OCI-M2 (cell line): ENCODE data around the gene KCNMA1.
"Not testable (repeated sequence)": the region's sequence is repeated elsewhere in the genome, so short reads cannot be mapped to it uniquely, and the experiment has no call there.

Experiments used
- DNase-seq: peaks from one replicate; lab custom pipeline; 2025; ENCODE audit not compliant: unreplicated experiment; lab: John Stamatoyannopoulos, UW

KCNMA1 gene

GRCh38 chr10:77586719-77587415 lies 50.7 kb downstream of the KCNMA1 start:
- DNase-seq, result no peak

- DNase-seq, result no peak
Measured at GRCh38 chr10:77584938-77585337, 52.7 kb downstream of the KCNMA1 start.

- no peak for DNase-seq
Measured at GRCh38 chr10:77583527-77583926, 54.1 kb downstream of the KCNMA1 start.

- DNase-seq, result no peak
Measured at GRCh38 chr10:77582710-77583115, 54.9 kb downstream of the KCNMA1 start.

GRCh38 chr10:77581738-77582137 lies 55.9 kb downstream of the KCNMA1 start:
- no peak for DNase-seq

- DNase-seq, result no peak
Measured at GRCh38 chr10:77580482-77580881, 57.1 kb downstream of the KCNMA1 start.

- no peak for DNase-seq
Measured at GRCh38 chr10:77578583-77579227, 58.9 kb downstream of the KCNMA1 start.

GRCh38 chr10:77577666-77578229 lies 59.9 kb downstream of the KCNMA1 start:
- DNase-seq, result no peak

- DNase-seq, result no peak
Measured at GRCh38 chr10:77576444-77577032, 61.1 kb downstream of the KCNMA1 start.

- DNase-seq, result no peak
Measured at GRCh38 chr10:77576007-77576367, 61.6 kb downstream of the KCNMA1 start.

GRCh38 chr10:77575271-77576006 lies 62.2 kb downstream of the KCNMA1 start:
- no peak for DNase-seq

- no peak for DNase-seq
Measured at GRCh38 chr10:77574438-77574837, 63.2 kb downstream of the KCNMA1 start.

GRCh38 chr10:77572520-77572919 lies 65.1 kb downstream of the KCNMA1 start:
- not testable (repeated sequence) for DNase-seq

- no peak for DNase-seq
Measured at GRCh38 chr10:77571490-77571889, 66.1 kb downstream of the KCNMA1 start.

- no peak for DNase-seq
Measured at GRCh38 chr10:77566914-77567566, 70.6 kb downstream of the KCNMA1 start.

GRCh38 chr10:77566236-77566635 lies 71.4 kb downstream of the KCNMA1 start:
- DNase-seq, result no peak

- DNase-seq, result no peak
Measured at GRCh38 chr10:77565590-77566023, 72.0 kb downstream of the KCNMA1 start.

GRCh38 chr10:77564731-77565589 lies 72.6 kb downstream of the KCNMA1 start:
- DNase-seq, result no peak

GRCh38 chr10:77563638-77564270 lies 73.9 kb downstream of the KCNMA1 start:
- DNase-seq, result no peak
